ENCODE data around the gene P2RY11.
A peak's percentile ranks its signal among the peaks of the same experiment; 100 is the strongest.

P2RY11 gene

DNA sequence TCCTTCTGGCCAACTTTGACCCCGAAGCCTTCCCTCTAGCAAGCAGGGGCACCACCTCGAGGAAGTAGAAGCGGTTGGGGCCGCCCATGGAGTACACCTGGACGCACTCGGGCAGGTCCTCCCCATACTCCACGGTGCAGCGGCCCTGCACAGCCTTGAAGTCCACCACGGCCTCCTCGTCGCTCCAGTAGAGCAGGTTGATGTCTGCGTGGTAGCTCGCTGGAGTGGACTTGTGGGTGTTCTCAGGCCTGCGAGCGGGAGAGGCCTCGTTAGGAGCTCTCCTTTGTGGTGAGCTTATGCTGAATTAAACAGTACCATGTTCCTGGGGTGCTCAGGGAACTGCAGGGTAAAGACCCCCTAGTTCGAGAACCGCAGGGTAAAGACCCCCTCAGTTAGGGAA lies 30.5 kb downstream of the P2RY11 start:
- DNase-seq: no peak

DNA sequence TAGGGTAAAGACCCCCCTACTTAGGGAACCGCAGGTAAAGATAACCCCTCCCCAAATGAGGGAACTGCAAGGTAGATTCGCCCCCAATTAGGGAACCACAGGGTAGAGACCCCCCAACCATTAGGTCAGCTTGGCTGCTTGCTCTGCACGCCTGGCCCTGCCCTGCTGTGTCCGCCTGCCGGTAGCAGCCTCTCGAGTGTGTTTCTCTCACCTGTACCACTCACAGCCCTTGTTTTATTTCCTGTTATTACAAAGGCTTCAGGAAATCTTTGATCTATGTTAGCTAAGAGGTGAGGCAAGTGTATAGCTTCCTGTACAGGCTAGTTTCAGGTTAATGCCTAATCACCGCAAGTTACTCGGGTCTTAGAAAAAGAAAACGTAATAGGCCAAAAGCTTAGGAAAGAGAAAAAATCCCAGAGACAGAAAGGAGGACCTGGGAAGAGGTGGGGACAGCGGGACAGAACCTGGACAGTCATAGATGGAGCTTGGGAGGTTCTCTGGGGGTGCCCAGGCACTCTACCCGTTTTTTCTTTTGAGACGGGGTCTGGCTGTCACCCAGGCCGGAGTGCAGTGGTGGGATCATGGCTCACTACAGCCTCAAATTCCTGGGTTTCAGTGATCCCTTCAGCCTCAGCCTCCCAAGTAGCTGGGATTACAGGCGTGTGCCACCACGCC lies 31.3 kb downstream of the P2RY11 start:
- peak; percentile 31 for DNase-seq

DNA sequence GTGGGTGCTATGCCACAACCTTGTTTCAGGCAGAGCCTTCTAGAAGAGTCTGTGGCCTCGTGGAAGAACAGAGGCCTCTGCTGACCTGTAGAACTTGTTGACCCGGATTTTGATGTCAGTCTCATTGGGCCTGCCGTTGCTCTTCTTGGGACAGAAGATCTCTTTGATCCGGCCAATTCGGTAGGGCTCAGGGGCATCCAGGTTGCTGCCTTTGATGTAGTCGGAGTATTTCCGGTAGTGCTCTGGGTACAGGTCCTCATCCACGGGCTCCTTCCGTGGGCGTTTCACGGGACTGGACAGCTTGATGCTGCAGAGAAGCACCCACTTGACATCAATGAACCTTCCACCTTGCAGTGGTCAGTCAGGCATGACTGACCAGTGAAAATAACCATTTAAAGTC lies 32.2 kb downstream of the P2RY11 start:
- no peak for DNase-seq

DNA sequence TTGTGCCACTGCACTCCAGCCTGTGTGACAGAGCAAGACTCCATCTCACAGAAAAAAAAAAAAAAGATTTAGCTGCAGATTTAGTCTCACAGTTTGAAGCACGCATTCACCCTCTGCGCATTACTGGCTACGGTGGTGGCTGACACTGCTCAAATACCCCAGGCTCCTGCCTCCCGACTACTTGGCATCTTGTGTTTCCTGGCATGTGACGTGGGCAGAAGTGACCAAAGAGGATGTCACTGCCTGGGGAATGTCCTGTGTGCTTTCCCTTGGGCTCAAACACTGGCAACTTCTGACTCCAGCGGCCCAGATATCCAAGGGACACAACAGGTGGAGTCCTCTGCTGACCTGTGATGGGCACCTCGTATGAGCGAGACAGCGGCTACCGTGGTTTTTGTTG lies 32.9 kb downstream of the P2RY11 start:
- no peak for DNase-seq

DNA sequence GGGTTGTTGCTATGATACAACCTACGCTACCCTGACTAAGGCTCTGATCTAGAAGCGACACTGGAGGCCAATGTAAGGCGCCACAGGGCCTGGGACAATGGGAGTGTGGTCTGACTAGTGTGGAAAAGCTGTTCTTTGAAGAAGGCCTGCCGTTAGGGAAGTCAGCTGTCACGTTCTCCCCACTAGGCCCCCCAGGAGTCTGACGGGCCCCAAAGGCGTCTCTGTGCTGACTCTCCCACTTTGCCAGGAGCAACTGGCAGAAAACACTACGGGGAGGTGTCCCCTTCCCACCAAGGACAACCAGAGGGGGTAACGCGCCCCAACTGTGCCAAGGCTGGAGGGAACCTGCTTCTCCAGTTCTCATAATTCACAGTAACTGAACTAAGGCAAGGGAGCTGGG lies 33.5 kb downstream of the P2RY11 start:
- DNase-seq: no peak

DNA sequence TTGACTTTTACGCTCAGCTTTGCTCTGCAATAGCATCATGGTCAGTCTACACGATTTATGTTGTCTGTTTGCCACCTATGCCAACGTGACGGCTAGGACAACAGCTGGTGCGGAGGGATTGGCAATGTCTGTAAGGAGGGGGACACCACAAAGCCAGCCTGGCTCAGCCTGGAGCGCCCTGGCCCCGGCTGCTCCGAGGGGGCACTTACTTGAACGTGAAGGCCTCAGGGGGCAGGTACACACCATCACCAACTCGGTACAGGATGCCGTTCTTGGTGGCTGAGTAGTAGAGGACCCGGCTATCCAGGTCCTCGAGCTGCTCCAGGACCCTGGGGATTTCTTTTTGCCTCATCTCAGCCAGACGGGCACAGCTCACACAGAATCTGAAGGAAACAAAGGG lies 34.6 kb downstream of the P2RY11 start:
- DNase-seq: no peak

DNA sequence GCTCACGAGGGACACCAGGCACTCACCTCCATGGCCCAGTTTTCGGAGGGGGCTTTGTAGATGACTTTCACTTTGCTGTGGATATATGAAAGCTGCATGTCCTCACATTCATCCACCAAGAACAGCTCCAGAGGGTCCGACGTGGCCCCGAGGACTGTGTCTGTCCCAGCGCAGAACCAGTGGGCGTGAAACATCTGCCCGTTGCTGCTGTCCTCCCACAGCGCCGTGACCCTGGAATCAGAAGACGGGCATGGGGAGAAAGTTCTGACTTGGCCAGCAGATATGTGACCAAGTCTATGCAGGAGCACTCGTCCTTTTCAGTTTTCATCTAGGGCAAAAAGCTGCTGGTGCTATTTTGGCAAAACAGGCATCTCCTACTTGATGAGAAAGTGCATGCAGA lies 37.9 kb downstream of the P2RY11 start:
- no peak for DNase-seq

DNA sequence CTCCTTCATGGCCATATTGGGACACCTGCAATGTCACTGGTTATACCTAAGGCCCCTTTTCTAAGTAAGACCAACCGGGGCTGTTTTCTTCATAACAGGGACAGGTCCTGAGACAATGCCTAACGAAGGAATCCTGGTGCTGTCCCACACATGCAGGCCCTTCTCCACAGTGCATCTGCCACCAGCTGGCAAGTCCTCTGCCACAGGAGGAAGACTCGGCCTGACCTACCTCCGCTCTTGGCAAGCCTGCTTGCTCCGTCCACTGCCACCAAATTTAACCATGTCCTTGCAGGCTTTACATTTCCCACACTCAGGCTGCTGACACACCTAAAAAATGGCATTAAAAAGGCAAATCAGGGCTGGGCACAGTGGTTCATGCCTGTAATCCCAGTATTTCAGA lies 40.0 kb downstream of the P2RY11 start:
- no peak for DNase-seq

DNA sequence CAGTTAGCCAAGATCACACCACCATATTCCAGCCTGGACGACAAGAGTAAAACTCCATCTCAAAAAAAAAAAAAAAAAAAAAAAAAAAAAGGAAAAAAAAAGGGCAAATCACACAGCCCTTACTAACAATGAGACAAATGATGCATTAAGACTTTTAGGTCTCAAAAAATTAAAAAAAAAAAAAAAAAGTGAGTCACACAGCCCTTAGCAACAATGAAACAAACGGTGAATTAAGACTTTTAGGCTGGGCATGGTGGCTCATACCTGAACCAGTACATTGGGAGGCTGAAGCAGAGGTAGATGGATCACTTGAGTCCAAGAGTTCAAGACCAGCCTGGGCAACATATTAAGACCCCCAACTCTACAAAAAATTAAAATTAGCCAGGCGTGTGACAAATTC lies 40.6 kb downstream of the P2RY11 start:
- no peak for DNase-seq

DNA sequence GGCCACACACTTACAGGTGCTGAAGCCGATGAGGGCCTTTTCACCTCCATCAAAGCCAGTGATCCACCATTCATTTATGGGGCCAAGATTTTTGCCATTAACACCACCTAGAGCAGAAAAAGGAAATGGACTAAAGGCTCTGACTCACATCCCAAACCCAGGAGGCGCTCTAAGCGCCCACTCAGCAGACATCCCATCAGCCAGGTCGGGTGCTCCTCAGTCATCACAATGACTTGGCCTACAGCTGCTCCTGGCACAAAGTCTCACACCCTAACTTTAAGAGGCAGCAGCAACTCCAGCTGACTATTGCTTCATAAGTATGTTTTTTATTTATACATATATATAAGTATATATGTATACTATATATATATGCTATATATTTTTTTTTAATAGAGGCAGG lies 44.3 kb downstream of the P2RY11 start:
- DNase-seq: no peak

DNA sequence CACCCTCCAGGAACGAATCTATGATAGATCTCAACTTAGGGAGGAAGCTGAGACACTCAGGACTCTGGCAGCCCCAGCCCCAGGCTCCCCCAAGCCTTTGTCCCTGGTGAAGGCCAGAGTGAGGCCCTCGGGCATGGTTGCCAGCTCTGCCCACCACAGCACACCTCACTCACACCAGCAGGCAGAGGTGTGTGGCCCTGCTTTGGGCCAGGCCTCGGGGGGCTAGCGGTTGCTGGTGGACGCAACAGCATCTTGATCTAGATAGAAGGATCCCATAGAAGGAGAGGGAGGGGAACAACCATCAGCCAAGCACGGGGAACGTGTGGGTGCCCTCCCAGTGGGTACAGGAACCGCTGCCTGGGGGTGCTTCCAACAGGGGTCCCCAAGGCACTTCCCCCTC lies 46.6 kb downstream of the P2RY11 start:
- no peak for DNase-seq

DNA sequence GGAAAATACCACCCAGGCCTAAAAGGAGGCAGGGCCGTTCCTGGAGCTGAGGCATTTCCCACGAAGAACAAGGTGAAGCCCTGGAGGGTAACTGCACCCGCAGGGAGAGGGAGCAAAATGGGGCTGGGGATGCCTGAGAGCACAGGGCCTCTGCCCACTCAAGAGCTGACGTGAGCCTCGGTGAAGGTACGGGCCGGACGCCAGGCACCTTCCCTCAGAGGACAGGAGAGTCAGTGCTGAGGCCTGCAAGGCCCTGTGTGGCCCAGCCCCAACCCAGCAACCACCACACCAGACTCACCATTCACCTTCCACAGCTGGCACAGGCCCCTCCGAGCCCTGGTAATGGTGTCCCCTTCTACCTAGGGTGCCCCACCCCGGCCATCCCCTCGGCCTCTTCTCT lies 47.0 kb downstream of the P2RY11 start:
- DNase-seq: no peak

DNA sequence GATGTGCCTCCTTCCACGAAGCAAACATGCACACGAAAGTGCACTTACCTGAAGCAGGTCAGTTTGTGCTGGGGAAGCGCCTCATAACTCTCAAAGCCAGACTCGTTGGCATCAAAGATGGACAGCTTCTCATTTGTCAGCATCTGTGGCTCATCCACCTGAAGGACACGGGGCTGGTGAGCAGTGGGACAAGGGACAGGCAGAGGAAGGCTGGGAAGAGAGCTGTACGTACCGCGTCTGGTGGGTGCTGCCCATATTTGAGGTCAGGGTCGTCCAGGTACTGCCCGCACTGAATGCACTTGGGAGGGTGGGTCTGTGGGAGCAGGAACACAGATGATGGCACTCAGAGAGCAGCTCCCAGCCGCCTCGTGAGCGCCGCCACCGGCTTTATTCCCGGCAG lies 48.1 kb downstream of the P2RY11 start:
- no peak for DNase-seq

DNA sequence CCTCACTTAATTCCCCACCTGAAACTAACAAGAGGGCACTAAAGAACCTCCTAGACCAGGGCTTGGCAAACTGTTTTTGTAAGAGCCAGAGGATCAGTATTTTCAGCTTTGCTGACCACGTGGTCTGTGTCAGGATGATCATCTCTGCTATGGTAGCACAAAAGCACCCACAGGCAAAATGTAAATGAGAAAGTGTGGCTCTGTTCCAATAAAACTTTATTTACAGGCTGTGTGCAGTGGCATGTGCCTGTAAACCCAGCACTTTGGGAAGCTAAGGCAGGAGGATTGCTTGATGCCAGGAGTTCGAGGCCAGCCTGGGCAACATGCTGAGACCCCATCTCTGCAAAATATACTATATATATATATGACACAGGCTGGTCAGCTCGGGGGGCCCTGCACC lies 52.0 kb downstream of the P2RY11 start:
- DNase-seq: no peak

All from T-helper 9 cell (primary cell).